C4-2B (cell line): ENCODE results near the gene SARDH.

Experiments used
- H3K27ac ChIP-seq: fragments of 450-650 bp; 2 replicates; pipeline ENCODE4 v1.5.1; 2017
- ZFX ChIP-seq: fragments of 450-650 bp; IDR thresholded peaks from 2 replicates; pipeline ENCODE4 v1.6.1; 2017
- TF ChIP-seq, protein P1 (sequence below): fragments of 450-650 bp; conservative IDR thresholded peaks from 2 replicates; pipeline ENCODE4 v1.5.1; 2017; ENCODE audit warnings: mild to moderate bottlenecking

SARDH gene

DNA sequence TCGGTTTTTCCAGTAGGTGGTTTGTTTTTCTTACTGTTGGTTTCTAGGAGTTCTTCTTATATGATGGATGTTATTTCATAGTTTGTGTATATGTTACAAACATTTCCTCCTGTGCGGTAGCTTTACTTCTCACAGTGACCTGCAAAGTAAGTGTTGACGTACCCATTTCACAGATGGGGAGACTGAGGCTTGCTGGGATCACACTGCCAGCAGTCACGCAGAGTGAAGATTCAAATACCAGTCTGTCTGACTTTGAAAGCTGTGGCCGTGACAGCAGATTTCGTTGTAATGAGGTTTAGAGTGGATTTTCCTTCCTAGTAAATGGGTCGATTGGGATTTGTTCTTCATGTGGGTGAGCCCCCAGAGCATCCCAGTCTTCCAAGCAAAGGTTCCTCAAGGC lies 89.0 kb downstream of the SARDH start:
- no peak overlapping the region for H3K27ac ChIP-seq
- TF ChIP-seq, protein P1, sequence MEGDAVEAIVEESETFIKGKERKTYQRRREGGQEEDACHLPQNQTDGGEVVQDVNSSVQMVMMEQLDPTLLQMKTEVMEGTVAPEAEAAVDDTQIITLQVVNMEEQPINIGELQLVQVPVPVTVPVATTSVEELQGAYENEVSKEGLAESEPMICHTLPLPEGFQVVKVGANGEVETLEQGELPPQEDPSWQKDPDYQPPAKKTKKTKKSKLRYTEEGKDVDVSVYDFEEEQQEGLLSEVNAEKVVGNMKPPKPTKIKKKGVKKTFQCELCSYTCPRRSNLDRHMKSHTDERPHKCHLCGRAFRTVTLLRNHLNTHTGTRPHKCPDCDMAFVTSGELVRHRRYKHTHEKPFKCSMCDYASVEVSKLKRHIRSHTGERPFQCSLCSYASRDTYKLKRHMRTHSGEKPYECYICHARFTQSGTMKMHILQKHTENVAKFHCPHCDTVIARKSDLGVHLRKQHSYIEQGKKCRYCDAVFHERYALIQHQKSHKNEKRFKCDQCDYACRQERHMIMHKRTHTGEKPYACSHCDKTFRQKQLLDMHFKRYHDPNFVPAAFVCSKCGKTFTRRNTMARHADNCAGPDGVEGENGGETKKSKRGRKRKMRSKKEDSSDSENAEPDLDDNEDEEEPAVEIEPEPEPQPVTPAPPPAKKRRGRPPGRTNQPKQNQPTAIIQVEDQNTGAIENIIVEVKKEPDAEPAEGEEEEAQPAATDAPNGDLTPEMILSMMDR, result no peak
- TF ChIP-seq ZFX, result no peak

GRCh38 chr9:133647765-133648469 lies 90.2 kb downstream of the SARDH start:
- TF ChIP-seq, protein P1, result no peak
- TF ChIP-seq ZFX, result no peak
- no peak overlapping the region for H3K27ac ChIP-seq

DNA sequence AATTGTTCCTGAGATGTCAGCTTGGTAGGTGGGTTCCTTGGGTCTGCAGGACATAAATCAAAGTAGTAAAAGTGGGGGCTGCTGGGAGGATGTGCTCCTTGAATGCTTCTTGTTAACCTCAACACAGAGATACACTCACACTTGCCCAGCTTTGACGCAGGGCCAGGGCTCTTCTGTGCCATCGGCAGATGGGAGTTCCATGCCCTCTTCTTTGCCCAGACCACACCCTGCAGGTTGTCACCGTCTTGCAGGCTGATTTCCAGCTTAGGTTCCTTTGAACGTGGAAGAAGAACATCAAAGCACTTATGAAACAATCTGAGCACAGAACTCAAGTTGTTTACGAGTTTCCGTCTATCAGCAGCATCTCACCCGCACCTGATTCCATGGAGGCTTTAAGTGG lies 91.0 kb downstream of the SARDH start:
- TF ChIP-seq ZFX, result no peak
- TF ChIP-seq, protein P1, result no peak
- H3K27ac ChIP-seq, result no peak overlapping the region

- no peak for TF ChIP-seq ZFX
- TF ChIP-seq, protein P1, result no peak
- no peak overlapping the region for H3K27ac ChIP-seq
Measured at GRCh38 chr9:133645021-133645765, 93.0 kb downstream of the SARDH start.

DNA sequence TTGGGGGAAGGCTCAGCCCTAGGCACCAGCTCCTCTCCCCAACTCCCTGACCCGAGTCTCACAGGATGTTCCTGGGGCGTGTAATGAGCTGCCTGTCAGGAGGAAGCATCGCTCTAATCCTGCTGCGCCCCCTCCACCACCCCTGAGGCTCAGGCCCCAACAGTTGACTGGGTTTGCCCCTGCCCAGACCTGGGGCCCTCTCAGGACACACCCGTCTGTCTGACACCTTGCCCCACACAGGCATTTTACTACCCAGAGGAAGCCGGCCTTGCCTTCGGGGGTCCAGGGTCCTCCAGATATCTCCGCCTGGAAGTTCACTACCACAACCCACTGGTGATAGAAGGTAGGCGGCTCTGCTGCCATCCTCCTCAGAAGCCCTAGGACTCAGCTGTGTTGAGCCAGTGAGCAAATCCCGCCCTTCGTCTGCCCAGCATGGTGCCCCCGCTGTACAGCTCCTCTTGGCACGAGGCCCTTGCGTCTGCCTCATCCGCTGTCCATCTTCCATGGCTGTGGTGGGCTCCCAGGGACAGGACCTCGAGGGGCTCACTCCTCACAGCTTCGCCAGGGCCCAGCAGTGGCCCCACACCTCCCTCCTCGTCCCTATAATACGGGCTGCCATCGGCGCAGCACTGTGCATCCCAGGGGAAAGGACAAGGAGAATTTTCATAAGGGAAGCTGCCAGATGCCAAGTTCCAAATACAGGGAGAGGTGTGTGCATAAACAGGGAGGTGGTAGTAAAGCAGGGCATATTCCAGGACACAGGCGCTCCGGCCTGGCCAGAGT lies 94.0 kb downstream of the SARDH start:
- TF ChIP-seq, protein P1, result no peak
- TF ChIP-seq ZFX, result no peak
- H3K27ac ChIP-seq, result no peak overlapping the region

DNA sequence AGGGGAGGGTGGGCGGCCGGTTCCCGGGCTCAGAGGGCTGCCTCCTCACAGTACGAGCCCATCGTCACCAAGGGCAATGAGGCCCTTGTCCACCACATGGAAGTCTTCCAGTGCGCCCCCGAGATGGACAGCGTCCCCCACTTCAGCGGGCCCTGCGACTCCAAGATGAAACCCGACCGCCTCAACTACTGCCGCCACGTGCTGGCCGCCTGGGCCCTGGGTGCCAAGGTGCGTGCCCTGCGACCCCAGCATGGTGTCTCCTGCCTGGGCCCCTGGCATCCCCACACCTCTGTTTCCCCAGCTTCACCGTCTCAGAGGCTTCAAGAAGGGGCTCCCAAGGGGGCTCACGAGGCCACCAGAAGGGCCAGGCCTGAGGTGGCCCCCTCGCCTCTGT lies 94.8 kb downstream of the SARDH start:
- H3K27ac ChIP-seq, result no peak overlapping the region

More for the DNA sequence above, 94.8 kb downstream of the SARDH start:
- no peak for TF ChIP-seq ZFX
- TF ChIP-seq, protein P1, result no peak
